ENCODE results near the gene PXDC1.

GRCh38 chr6:3795836-3796718 is 44.6 kb upstream of the PXDC1 start:
- no peak for TF ChIP-seq CTCF (IDR thresholded peaks at IDR 0.05; ENCODE audit: low read depth, low read length)
- TF ChIP-seq POLR2A (IDR thresholded peaks at IDR 0.05; ENCODE audit: extremely low read depth, insufficient read length) = no peak

Data from NB4 (cell line).